ENCODE measurements around the gene ARF1. TPM values are rescaled to one million over a fixed set of nuclear protein-coding genes. Genes with fewer than 3 reads are reported as not detected.
A peak's percentile ranks its signal among the peaks of the same experiment; 100 is the strongest.

ARF1 gene
- polyA plus RNA-seq, 4 donors, result 375 to 490 (median 410) TPM

DNA sequence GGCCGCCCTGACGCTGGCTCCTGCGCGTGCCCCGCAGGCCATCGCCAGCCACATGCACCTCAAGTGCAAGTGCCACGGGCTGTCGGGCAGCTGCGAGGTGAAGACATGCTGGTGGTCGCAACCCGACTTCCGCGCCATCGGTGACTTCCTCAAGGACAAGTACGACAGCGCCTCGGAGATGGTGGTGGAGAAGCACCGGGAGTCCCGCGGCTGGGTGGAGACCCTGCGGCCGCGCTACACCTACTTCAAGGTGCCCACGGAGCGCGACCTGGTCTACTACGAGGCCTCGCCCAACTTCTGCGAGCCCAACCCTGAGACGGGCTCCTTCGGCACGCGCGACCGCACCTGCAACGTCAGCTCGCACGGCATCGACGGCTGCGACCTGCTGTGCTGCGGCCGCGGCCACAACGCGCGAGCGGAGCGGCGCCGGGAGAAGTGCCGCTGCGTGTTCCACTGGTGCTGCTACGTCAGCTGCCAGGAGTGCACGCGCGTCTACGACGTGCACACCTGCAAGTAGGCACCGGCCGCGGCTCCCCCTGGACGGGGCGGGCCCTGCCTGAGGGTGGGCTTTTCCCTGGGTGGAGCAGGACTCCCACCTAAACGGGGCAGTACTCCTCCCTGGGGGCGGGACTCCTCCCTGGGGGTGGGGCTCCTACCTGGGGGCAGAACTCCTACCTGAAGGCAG, 23.4 kb upstream of the ARF1 start:
- Histone ChIP-seq H3K36me3 (ENCODE audit: control insufficient read depth in 3 of 3, insufficient read depth in 2 of 3, low read depth in 1 of 3, low read length in 3 of 3) (no peaks in the 10 kb centered on the region), H3K27me3 (ENCODE audit: control insufficient read depth in 3 of 3, insufficient read depth in 3 of 3, low read length in 3 of 3) (peaks cover 0 to 59% (median 17%) of the 10 kb centered on the region in 3 donors), H3K4me1 (ENCODE audit: control insufficient read depth in 3 of 3, insufficient read depth in 2 of 3, low read depth in 1 of 3, low read length in 2 of 3) (peaks cover 0 to 14% (median 0%) of the 10 kb centered on the region in 3 donors), H3K4me3 (ENCODE audit: low read depth in 1 of 3, low read length in 3 of 3) (peak overlapping the region in 1 of 3 donors; percentile 17), H3K9me3 (ENCODE audit: control insufficient read depth in 2 of 2, insufficient read depth in 1 of 2, low read depth in 1 of 2, low read length in 1 of 2) (peaks cover 0 to 11% of the 10 kb centered on the region in 2 donors), H3K27ac (ENCODE audit: low read depth in 1 of 3, low read length in 2 of 3) (no peak overlapping the region)
- 8 to 13% (median 8%) methylated on average over 51 to 66 of the region's 66 CpGs for whole genome bisulfite sequencing, 3 donors
- DNase-seq (no peak), FAIRE-seq (no peak)

GRCh38 chr1:228059634-228060457, 22.7 kb upstream of the ARF1 start:
- FAIRE-seq, result no peak
- peaks cover 0 to 14% (median 0%) of the 10 kb centered on the region in 3 donors for H3K4me1 ChIP-seq (ENCODE audit: control insufficient read depth in 3 of 3, insufficient read depth in 2 of 3, low read depth in 1 of 3, low read length in 2 of 3)
- WGBS, 3 donors, result 4 to 8% (median 6%) methylated on average over 24 to 33 of the region's 33 CpGs
- peak overlapping the region in 1 of 3 donors; percentile 40 for H3K27ac ChIP-seq (ENCODE audit: low read depth in 1 of 3, low read length in 2 of 3)
- H3K9me3 ChIP-seq (ENCODE audit: control insufficient read depth in 2 of 2, insufficient read depth in 1 of 2, low read depth in 1 of 2, low read length in 1 of 2), result peaks cover 0 to 8% of the 10 kb centered on the region in 2 donors
- H3K36me3 ChIP-seq (ENCODE audit: control insufficient read depth in 3 of 3, insufficient read depth in 2 of 3, low read depth in 1 of 3, low read length in 3 of 3), result no peaks in the 10 kb centered on the region
- H3K4me3 ChIP-seq (ENCODE audit: low read depth in 1 of 3, low read length in 3 of 3), result peak overlapping the region in 2 of 3 donors; percentile 17 to 49
- H3K27me3 ChIP-seq (ENCODE audit: control insufficient read depth in 3 of 3, insufficient read depth in 3 of 3, low read length in 3 of 3), result peaks cover 0 to 59% (median 17%) of the 10 kb centered on the region in 3 donors
- peak; percentile 92 to 97 for DNase-seq

GRCh38 chr1:228060458-228061190, 21.9 kb upstream of the ARF1 start:
- H3K4me1 ChIP-seq (ENCODE audit: control insufficient read depth in 3 of 3, insufficient read depth in 2 of 3, low read depth in 1 of 3, low read length in 2 of 3), result peaks cover 0 to 14% (median 0%) of the 10 kb centered on the region in 3 donors
- 11 to 16% (median 12%) methylated on average over 33 to 34 of the region's 34 CpGs for WGBS, 3 donors
- peaks cover 0 to 58% (median 18%) of the 10 kb centered on the region in 3 donors for H3K27me3 ChIP-seq (ENCODE audit: control insufficient read depth in 3 of 3, insufficient read depth in 3 of 3, low read length in 3 of 3)
- no peaks in the 10 kb centered on the region for H3K36me3 ChIP-seq (ENCODE audit: control insufficient read depth in 3 of 3, insufficient read depth in 2 of 3, low read depth in 1 of 3, low read length in 3 of 3)
- peak in 1 of 2 donors; percentile 31 for DNase-seq
- peak overlapping the region in 2 of 3 donors; percentile 17 to 49 for H3K4me3 ChIP-seq (ENCODE audit: low read depth in 1 of 3, low read length in 3 of 3)
- H3K9me3 ChIP-seq (ENCODE audit: control insufficient read depth in 2 of 2, insufficient read depth in 1 of 2, low read depth in 1 of 2, low read length in 1 of 2), result peaks cover 0 to 7% of the 10 kb centered on the region in 2 donors
- no peak for FAIRE-seq
- peak overlapping the region in 1 of 3 donors; percentile 40 for H3K27ac ChIP-seq (ENCODE audit: low read depth in 1 of 3, low read length in 2 of 3)

DNA sequence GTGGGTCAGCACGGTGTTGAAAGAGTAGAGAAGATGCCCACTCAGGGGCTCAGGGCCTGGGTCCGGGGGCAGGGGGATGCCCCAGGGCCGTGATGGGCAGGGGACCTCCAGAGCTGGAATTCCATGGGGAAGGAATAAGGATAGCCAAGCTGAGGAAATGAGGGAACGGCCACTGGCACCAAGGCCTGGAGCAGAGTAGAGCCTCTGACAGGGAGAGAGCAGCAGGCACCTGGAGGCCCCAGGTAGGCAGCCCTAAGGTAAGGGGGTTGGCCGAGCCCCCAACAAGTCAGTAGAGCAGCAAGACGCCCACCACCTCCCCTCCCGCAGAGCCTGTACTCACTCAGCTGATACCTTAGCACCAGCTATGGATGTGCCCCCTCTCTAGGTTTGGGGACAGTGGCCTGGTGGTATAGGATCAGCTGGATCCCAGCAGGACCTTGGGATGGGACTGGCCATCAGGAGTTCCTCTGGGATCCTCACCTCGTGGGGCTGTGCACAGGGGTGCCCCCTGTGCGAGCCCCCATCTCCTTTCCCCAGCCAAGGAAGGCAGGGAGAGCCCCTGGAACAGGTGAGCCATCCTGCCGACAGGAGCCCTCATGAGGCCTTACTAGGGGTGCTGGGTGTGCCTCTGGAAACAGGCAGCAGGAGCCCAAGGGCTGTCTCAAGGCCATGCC, 21.0 kb upstream of the ARF1 start:
- peaks cover 0 to 57% (median 18%) of the 10 kb centered on the region in 3 donors for H3K27me3 ChIP-seq (ENCODE audit: control insufficient read depth in 3 of 3, insufficient read depth in 3 of 3, low read length in 3 of 3)
- FAIRE-seq (no peak), DNase-seq (no peak)
- H3K4me3 ChIP-seq (ENCODE audit: low read depth in 1 of 3, low read length in 3 of 3), result no peak overlapping the region
- H3K9me3 ChIP-seq (ENCODE audit: control insufficient read depth in 2 of 2, insufficient read depth in 1 of 2, low read depth in 1 of 2, low read length in 1 of 2), result peaks cover 0 to 7% of the 10 kb centered on the region in 2 donors
- H3K27ac ChIP-seq (ENCODE audit: low read depth in 1 of 3, low read length in 2 of 3), result no peak overlapping the region
- no peaks in the 10 kb centered on the region for H3K36me3 ChIP-seq (ENCODE audit: control insufficient read depth in 3 of 3, insufficient read depth in 2 of 3, low read depth in 1 of 3, low read length in 3 of 3)
- peaks cover 0 to 14% (median 0%) of the 10 kb centered on the region in 3 donors for H3K4me1 ChIP-seq (ENCODE audit: control insufficient read depth in 3 of 3, insufficient read depth in 2 of 3, low read depth in 1 of 3, low read length in 2 of 3)
- 74 to 82% (median 77%) methylated on average over 10 of the region's 10 CpGs for WGBS, 3 donors

- no peak overlapping the region for H3K27ac ChIP-seq (ENCODE audit: low read depth in 1 of 3, low read length in 2 of 3)
- H3K9me3 ChIP-seq (ENCODE audit: control insufficient read depth in 2 of 2, insufficient read depth in 1 of 2, low read depth in 1 of 2, low read length in 1 of 2), result peaks cover 0 to 7% of the 10 kb centered on the region in 2 donors
- no peak for DNase-seq
- H3K27me3 ChIP-seq (ENCODE audit: control insufficient read depth in 3 of 3, insufficient read depth in 3 of 3, low read length in 3 of 3), result peaks cover 0 to 60% (median 19%) of the 10 kb centered on the region in 3 donors
- no peak overlapping the region for H3K4me3 ChIP-seq (ENCODE audit: low read depth in 1 of 3, low read length in 3 of 3)
- peaks cover 0 to 14% (median 0%) of the 10 kb centered on the region in 3 donors for H3K4me1 ChIP-seq (ENCODE audit: control insufficient read depth in 3 of 3, insufficient read depth in 2 of 3, low read depth in 1 of 3, low read length in 2 of 3)
- 91 to 93% (median 93%) methylated on average over 8 to 9 of the region's 9 CpGs for WGBS, 3 donors
- no peak for FAIRE-seq
- no peaks in the 10 kb centered on the region for H3K36me3 ChIP-seq (ENCODE audit: control insufficient read depth in 3 of 3, insufficient read depth in 2 of 3, low read depth in 1 of 3, low read length in 3 of 3)
Observed at GRCh38 chr1:228062085-228062791, 20.3 kb upstream of the ARF1 start.

GRCh38 chr1:228062812-228063211, 19.7 kb upstream of the ARF1 start:
- FAIRE-seq, result no peak
- DNase-seq, result no peak
- H3K27ac ChIP-seq (ENCODE audit: low read depth in 1 of 3, low read length in 2 of 3), result no peak overlapping the region
- peaks cover 0 to 14% (median 0%) of the 10 kb centered on the region in 3 donors for H3K4me1 ChIP-seq (ENCODE audit: control insufficient read depth in 3 of 3, insufficient read depth in 2 of 3, low read depth in 1 of 3, low read length in 2 of 3)
- H3K27me3 ChIP-seq (ENCODE audit: control insufficient read depth in 3 of 3, insufficient read depth in 3 of 3, low read length in 3 of 3), result peaks cover 0 to 57% (median 19%) of the 10 kb centered on the region in 3 donors
- WGBS, 3 donors, result 51 to 69% (median 63%) methylated on average over 4 of the region's 4 CpGs
- H3K4me3 ChIP-seq (ENCODE audit: low read depth in 1 of 3, low read length in 3 of 3), result no peak overlapping the region
- peaks cover 0 to 7% of the 10 kb centered on the region in 2 donors for H3K9me3 ChIP-seq (ENCODE audit: control insufficient read depth in 2 of 2, insufficient read depth in 1 of 2, low read depth in 1 of 2, low read length in 1 of 2)
- H3K36me3 ChIP-seq (ENCODE audit: control insufficient read depth in 3 of 3, insufficient read depth in 2 of 3, low read depth in 1 of 3, low read length in 3 of 3), result no peaks in the 10 kb centered on the region

GRCh38 chr1:228063251-228064191, 19.0 kb upstream of the ARF1 start:
- Histone ChIP-seq H3K4me1 (ENCODE audit: control insufficient read depth in 3 of 3, insufficient read depth in 2 of 3, low read depth in 1 of 3, low read length in 2 of 3) (peaks cover 0 to 14% (median 0%) of the 10 kb centered on the region in 3 donors), H3K4me3 (ENCODE audit: low read depth in 1 of 3, low read length in 3 of 3) (no peak overlapping the region), H3K36me3 (ENCODE audit: control insufficient read depth in 3 of 3, insufficient read depth in 2 of 3, low read depth in 1 of 3, low read length in 3 of 3) (no peaks in the 10 kb centered on the region), H3K27me3 (ENCODE audit: control insufficient read depth in 3 of 3, insufficient read depth in 3 of 3, low read length in 3 of 3) (peaks cover 0 to 53% (median 14%) of the 10 kb centered on the region in 3 donors), H3K27ac (ENCODE audit: low read depth in 1 of 3, low read length in 2 of 3) (no peak overlapping the region), H3K9me3 (ENCODE audit: control insufficient read depth in 2 of 2, insufficient read depth in 1 of 2, low read depth in 1 of 2, low read length in 1 of 2) (peaks cover 0 to 4% of the 10 kb centered on the region in 2 donors)
- DNase-seq (no peak), FAIRE-seq (no peak)
- WGBS, 3 donors, result 82 to 87% (median 84%) methylated on average over 15 of the region's 15 CpGs

All from small intestine (tissue), 7 donors.